HEK293T (cell line): ENCODE results near the gene PTCH2.

Experiments
- CTCF ChIA-PET: fragments of 350-600 bp; formaldehyde crosslinking; extraction: SDS; loops from one replicate; lab custom pipeline; 2021; ENCODE audit warnings: antibody characterized with exemption, inconsistent platforms; lab: Yijun Ruan, JAX
- POLR2A ChIA-PET: fragments of 350-600 bp; formaldehyde crosslinking; extraction: SDS; loops from one replicate; lab custom pipeline; 2020; ENCODE audit warnings: antibody characterized with exemption, inconsistent platforms; lab: Yijun Ruan, JAX
- DNase-seq: peaks from one replicate; pipeline ENCODE4 v3.0.0; 2012; ENCODE audit warnings: mixed read lengths; ENCODE audit errors: extremely low spot score
- ARNT ChIP-seq: fragments of 450-650 bp; IDR thresholded peaks from 2 replicates; pipeline ENCODE4 v1.6.1; 2017; ENCODE audit warnings: mild to moderate bottlenecking
- BHLHE40 ChIP-seq: fragments of 450-650 bp; IDR thresholded peaks from 2 replicates; pipeline ENCODE4 v1.6.1; 2016; ENCODE audit warnings: mild to moderate bottlenecking, moderate library complexity, borderline replicate concordance
- CTBP1 ChIP-seq: fragments of 450-650 bp; IDR thresholded peaks from 2 replicates; pipeline ENCODE4 v1.6.1; 2016; ENCODE audit warnings: borderline replicate concordance
- ELF4 ChIP-seq: fragments of 450-650 bp; IDR thresholded peaks from 2 replicates; pipeline ENCODE4 v1.6.1; 2017; ENCODE audit warnings: antibody characterized with exemption
- FOXA1 ChIP-seq: fragments of 450-650 bp; IDR thresholded peaks from 2 replicates; pipeline ENCODE4 v1.6.1; 2016; ENCODE audit warnings: mild to moderate bottlenecking
- FOXK2 ChIP-seq: fragments of 450-650 bp; IDR thresholded peaks from 2 replicates; pipeline ENCODE4 v1.6.1; 2016; ENCODE audit warnings: mild to moderate bottlenecking
- FOXM1 ChIP-seq: fragments of 450-650 bp; IDR thresholded peaks from 2 replicates; pipeline ENCODE4 v1.6.1; 2017; ENCODE audit warnings: mild to moderate bottlenecking, borderline replicate concordance
- L3MBTL2 ChIP-seq: fragments of 450-650 bp; conservative IDR thresholded peaks from 2 replicates; pipeline ENCODE4 v1.6.1; 2016; ENCODE audit warnings: mild to moderate bottlenecking
- NFRKB ChIP-seq: fragments of 450-650 bp; IDR thresholded peaks from 2 replicates; pipeline ENCODE4 v1.6.1; 2016; ENCODE audit warnings: mild to moderate bottlenecking, moderate library complexity
- SP1 ChIP-seq: fragments of 450-650 bp; IDR thresholded peaks from 2 replicates; pipeline ENCODE4 v1.6.1; 2017
- SUZ12 ChIP-seq: fragments of 450-650 bp; IDR thresholded peaks from 2 replicates; pipeline ENCODE4 v1.6.1; 2016; ENCODE audit warnings: mild to moderate bottlenecking
- TARDBP ChIP-seq: fragments of 450-650 bp; IDR thresholded peaks from 2 replicates; pipeline ENCODE4 v1.6.1; 2016
- ZNF384 ChIP-seq: fragments of 450-650 bp; IDR thresholded peaks from 2 replicates; pipeline ENCODE4 v1.6.1; 2016
- TF ChIP-seq, protein P1 (sequence below): fragments of 450-650 bp; IDR thresholded peaks from 2 replicates; pipeline ENCODE4 v1.6.1; 2016

The PTCH2 gene

DNA sequence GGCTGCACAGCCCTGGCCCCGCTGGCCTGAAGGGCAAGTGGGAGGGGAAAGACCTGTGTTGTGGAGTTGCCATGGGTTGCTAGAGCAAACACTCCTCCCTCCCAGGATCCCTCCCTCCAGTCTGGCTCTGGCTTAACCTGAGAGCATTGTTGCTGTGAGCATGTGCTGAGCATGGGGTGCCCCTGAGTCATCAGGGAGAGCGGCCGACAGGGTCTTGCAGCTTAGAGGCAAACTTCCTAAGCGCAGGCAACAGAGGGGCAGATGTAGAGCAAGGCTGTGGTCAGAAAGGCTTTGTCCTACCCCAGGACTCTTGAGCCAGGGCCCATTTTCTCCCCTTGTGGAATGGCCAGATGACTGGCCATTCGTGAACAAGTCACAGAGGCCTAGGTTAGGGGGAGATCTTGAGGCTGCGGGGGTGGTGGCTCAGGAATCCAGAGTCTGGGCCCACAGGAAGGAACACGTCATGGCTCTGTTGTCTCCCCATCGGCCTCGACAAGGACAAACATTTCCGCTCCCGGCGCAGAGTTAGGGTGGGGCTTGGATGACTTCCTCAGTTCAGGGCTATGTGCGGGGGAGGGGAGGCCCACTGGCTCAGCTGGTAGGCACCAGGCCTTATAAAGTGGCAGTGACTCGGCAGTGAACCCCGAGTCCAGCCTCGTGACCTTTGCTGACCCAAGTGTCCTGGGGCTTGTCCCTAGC, 35.5 kb downstream of the PTCH2 start:
- no peak for DNase-seq
- ChIA-PET POLR2A (interaction anchor here (0.6 to 7.5 kb wide), 12 partner anchors 7 to 533 kb away, joined by 3 to 137 read pairs (median 6); partner anchors contain the start of genes MUTYH, PLK3, RNU5D-1 and RPS8), CTCF (interaction anchor here (0.9 to 2.6 kb wide), 3 partner anchors 7 to 179 kb away, joined by 3 to 10 read pairs (median 6); partner anchors contain the start of genes EIF2B3 and PLK3)
- TF ChIP-seq CTBP1 = no peak
- no peak for TF ChIP-seq TARDBP
- no peak for TF ChIP-seq ARNT
- no peak for TF ChIP-seq SP1

DNA sequence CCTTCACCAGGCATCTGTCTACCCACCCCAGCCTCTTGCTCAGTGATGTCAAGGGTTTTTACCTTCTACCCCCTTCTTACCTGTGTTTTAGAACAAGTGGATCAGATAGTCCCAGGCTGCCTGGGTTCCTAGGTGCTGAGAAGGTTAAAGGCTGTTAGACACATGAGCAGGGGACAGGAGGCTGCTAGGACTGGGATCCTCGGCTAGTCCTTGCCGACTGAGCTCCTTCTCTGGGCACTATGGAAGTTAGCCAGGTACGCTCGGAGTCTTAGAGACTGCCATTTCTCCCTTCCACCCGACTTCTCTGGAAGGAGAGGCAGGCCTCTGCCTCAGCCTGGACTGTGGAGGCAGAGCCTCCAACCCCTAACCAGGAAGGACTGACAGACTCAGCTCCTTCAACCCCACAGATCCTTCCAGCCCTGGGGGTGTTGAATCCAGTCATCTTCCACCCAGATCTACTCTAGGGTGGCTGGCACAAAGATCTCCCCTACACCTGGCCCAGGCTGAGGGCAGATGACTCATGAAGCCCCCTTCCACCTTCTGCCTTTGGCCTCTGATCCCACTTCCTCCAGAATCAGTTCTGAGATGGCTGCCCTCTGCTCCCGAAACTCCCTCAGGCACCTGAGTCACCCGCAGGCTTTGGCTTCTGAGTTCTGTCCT, 36.2 kb downstream of the PTCH2 start, which contains the start of gene DYNLT4:
TSS of gene DYNLT4 (minus strand) at position 648 of the 660 bp plus-strand sequence. CDS start 683 bp downstream, outside the sequence.
- CTCF ChIA-PET = interaction anchor here (1.0 kb wide), 1 partner anchor 179 kb away, joined by 3 read pairs; the partner anchor contains the start of gene EIF2B3
- POLR2A ChIA-PET = interaction anchor here (0.6 to 7.5 kb wide), 9 partner anchors 10 to 175 kb away, joined by 3 to 137 read pairs (median 6); partner anchors contain the start of genes RNU5D-1 and RPS8
- no peak for TF ChIP-seq CTBP1
- DNase-seq = no peak

DNA sequence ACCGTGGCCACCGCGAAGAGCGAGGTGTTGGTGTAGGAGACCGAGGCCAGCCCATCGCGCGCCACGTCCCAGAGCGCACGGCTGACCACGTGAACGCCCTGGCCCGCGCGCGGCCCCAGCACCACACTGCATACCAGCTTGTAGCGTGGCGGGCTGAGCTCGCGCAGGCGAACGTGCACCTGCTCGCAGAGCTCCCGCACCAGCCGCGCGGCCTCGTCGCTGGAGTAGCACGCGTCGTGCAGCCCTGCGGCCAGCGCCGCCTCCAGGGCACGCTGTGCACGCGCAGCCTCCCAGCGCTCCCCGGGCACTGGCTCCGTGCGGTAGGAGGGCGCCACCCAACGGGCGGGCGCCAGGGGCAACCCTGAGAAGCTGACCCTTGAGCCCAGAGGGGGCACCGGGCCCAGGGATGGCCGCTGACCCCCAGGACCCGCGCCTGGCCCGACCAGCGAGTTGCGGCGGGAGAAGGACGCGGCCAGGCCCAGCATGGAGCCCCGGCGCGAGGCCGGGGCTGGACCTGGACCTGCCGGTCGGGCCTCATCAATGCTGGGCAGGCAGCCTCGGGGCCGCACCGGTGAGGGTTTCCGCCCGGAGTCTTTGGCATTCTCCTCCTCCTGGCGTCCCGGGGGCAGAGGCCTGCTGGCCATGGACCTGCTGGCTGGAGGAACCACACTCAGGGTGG, 36.9 kb downstream of the PTCH2 start:
- CTCF ChIA-PET = no interaction called here

DNA sequence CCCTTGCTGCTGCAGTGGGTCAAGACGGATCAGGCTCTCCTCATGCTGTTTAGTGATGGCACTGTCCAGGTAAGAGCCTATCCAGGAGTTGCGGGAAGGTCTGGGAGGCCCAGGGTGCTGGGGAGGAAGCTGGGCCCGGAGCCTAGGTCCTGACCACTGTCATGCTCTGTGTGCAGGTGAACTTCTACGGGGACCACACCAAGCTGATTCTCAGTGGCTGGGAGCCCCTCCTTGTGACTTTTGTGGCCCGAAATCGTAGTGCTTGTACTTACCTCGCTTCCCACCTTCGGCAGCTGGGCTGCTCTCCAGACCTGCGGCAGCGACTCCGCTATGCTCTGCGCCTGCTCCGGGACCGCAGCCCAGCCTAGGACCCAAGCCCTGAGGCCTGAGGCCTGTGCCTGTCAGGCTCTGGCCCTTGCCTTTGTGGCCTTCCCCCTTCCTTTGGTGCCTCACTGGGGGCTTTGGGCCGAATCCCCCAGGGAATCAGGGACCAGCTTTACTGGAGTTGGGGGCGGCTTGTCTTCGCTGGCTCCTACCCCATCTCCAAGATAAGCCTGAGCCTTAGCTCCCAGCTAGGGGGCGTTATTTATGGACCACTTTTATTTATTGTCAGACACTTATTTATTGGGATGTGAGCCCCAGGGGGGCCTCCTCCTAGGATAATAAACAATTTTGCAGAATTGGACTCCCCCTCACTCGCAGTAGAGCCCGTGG, 37.6 kb downstream of the PTCH2 start:
- DNase-seq = no peak
- POLR2A ChIA-PET = interaction anchor here (1.2 to 7.5 kb wide), 3 partner anchors 9 to 29 kb away, joined by 3 to 137 read pairs (median 4); no protein-coding TSS in a partner anchor
- no peak for TF ChIP-seq ZNF384
- CTCF ChIA-PET = no interaction called here

More for the DNA sequence above, 36.9 kb downstream of the PTCH2 start:
- no peak for TF ChIP-seq ZNF384
- no peak for TF ChIP-seq FOXK2
- TF ChIP-seq NFRKB = no peak
- no peak for TF ChIP-seq SP1
- TF ChIP-seq BHLHE40 = no peak
- POLR2A ChIA-PET = interaction anchor here (1.2 to 7.5 kb wide), 6 partner anchors 10 to 75 kb away, joined by 3 to 137 read pairs (median 6); partner anchors contain the start of genes RNU5D-1 and RPS8
- DNase-seq = no peak

DNA sequence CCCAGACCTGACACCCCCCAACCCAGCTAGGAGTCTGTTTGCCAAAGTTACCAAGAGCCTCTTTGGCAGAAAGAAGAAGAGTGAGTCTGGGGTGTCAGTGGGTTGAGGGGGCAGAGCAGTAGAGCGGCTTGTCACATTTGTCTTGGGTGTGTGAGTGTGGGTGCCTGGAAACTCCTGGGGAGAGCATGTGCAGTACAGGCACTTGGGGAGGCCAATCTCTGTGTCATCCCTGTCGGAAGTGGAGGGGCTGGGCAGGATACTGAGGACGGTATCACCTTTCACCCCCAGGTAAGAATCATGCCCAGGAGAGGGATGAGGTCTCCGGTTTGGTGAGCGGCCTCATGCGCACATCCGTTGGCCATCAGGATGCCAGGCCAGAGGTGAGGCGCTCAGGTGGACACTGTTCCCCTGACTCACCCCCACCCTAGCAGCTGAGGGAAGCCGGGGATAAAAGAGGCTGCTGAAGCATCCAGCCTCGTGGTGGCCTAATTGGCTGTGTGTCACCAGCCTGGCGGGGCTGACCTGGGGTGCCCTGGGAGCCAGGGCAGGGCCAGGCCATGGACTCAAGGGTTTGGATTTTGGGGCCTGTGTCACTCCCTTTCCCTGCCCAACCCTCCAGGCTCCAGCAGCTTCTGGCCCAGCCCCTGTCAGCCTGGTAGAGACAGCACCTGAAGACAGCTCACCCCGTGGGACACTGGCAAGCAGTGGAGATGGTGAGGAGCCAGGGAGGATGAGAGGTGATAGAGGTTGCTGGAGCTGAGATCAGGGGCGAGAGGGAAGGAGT, 39.5 kb downstream of the PTCH2 start:
- no peak for DNase-seq
- CTCF ChIA-PET = interaction anchor here (1.1 kb wide), 1 partner anchor 17 kb away, joined by 4 read pairs; no protein-coding TSS in a partner anchor
- TF ChIP-seq ZNF384 (no peak), SP1 (no peak), CTBP1 (no peak)
- POLR2A ChIA-PET = interaction anchor here (1.2 kb wide), 1 partner anchor 16 kb away, joined by 4 read pairs; no protein-coding TSS in a partner anchor

DNA sequence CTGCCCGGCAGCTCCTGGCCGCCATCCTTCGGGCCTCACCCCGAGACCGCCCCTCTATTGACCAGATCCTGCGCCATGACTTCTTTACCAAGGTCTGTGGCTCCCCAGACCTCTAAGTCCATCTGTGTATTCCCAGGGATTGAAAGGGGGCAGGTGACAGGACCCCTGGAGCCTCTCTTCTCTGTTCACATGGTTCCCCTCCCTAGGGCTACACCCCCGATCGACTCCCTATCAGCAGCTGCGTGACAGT, 40.1 kb downstream of the PTCH2 start:
- TF ChIP-seq BHLHE40 (no peak), SUZ12 (no peak), FOXM1 (no peak), ZNF384 (no peak), FOXK2 (no peak), FOXA1 (no peak), ELF4 (no peak), ARNT (no peak), SP1 (no peak), L3MBTL2 (no peak), CTBP1 (no peak)
- TF ChIP-seq, protein P1, sequence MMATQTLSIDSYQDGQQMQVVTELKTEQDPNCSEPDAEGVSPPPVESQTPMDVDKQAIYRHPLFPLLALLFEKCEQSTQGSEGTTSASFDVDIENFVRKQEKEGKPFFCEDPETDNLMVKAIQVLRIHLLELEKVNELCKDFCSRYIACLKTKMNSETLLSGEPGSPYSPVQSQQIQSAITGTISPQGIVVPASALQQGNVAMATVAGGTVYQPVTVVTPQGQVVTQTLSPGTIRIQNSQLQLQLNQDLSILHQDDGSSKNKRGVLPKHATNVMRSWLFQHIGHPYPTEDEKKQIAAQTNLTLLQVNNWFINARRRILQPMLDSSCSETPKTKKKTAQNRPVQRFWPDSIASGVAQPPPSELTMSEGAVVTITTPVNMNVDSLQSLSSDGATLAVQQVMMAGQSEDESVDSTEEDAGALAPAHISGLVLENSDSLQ = no peak
- POLR2A ChIA-PET = interaction anchor here (1.2 kb wide), 1 partner anchor 16 kb away, joined by 4 read pairs; no protein-coding TSS in a partner anchor
- DNase-seq = no peak
- CTCF ChIA-PET = interaction anchor here (1.1 kb wide), 1 partner anchor 18 kb away, joined by 4 read pairs; no protein-coding TSS in a partner anchor
